Type B pancreatic cell (in vitro differentiated cells): ENCODE data around the gene EIPR1. TPM values are rescaled to one million over a fixed set of nuclear protein-coding genes. Genes with fewer than 3 reads are reported as not detected.

Experiments
- DNase-seq: peaks from one replicate; pipeline ENCODE4 v3.0.0; 2021; ENCODE audit warnings: mixed read lengths; ENCODE audit not compliant: unreplicated experiment; ENCODE audit errors: extremely low spot score
- H3K27ac Mint-ChIP-seq: 2 replicates; pipeline ENCODE4 v1.8.0; 2021; ENCODE audit warnings: mild to moderate bottlenecking, mixed read lengths
- H3K27me3 Mint-ChIP-seq: 2 replicates; pipeline ENCODE4 v1.8.0; 2021; ENCODE audit warnings: mixed read lengths
- H3K36me3 Mint-ChIP-seq: 2 replicates; pipeline ENCODE4 v1.8.0; 2021; ENCODE audit warnings: mixed read lengths
- H3K4me1 Mint-ChIP-seq: one replicate; pipeline ENCODE4 v1.8.0; 2021; ENCODE audit warnings: mixed read lengths; ENCODE audit not compliant: unreplicated experiment
- H3K4me3 Mint-ChIP-seq: 2 replicates; pipeline ENCODE4 v1.8.0; 2021; ENCODE audit warnings: mild to moderate bottlenecking, mixed read lengths
- H3K9me3 Mint-ChIP-seq: 2 replicates; pipeline ENCODE4 v1.8.0; 2021; ENCODE audit warnings: mixed read lengths
- CTCF ChIP-seq: fragments of 200-600 bp; sonication (generic); conservative IDR thresholded peaks from 2 replicates; pipeline ENCODE4 v1.5.0; 2021; ENCODE audit warnings: antibody characterized with exemption, mild to moderate bottlenecking
- total RNA-seq: library from RNA; stranded (reverse); gene quantifications from 2 replicates; pipeline ENCODE4 v1.2.1, GENCODE V29; 2021; ENCODE audit warnings: low replicate concordance

The EIPR1 gene
- total RNA-seq, 1 donor from 2014 or later, result 24.9 TPM

GRCh38 chr2:3197308-3197707 lies 180.3 kb downstream of the EIPR1 start:
- no peak for DNase-seq
- Mint-ChIP-seq H3K27me3 (no peaks in the 10 kb centered on the region), H3K4me3 (no peak overlapping the region), H3K9me3 (peaks cover 4% of the 10 kb centered on the region), H3K4me1 (peaks cover 12% of the 10 kb centered on the region), H3K36me3 (peaks cover 10% of the 10 kb centered on the region), H3K27ac (peak overlapping the region; percentile 55)
- no peak for TF ChIP-seq CTCF

- H3K4me1 Mint-ChIP-seq, result peaks cover 12% of the 10 kb centered on the region
- no peak for DNase-seq
- H3K27me3 Mint-ChIP-seq, result no peaks in the 10 kb centered on the region
- no peak overlapping the region for H3K4me3 Mint-ChIP-seq
- peaks cover 10% of the 10 kb centered on the region for H3K36me3 Mint-ChIP-seq
- H3K27ac Mint-ChIP-seq, result peak overlapping the region; percentile 55
- peaks cover 4% of the 10 kb centered on the region for H3K9me3 Mint-ChIP-seq
- no peak for TF ChIP-seq CTCF
Measured at GRCh38 chr2:3196716-3197115, 180.9 kb downstream of the EIPR1 start.

- H3K9me3 Mint-ChIP-seq, result peaks cover 4% of the 10 kb centered on the region
- peaks cover 10% of the 10 kb centered on the region for H3K36me3 Mint-ChIP-seq
- DNase-seq, result no peak
- no peaks in the 10 kb centered on the region for H3K27me3 Mint-ChIP-seq
- no peak overlapping the region for H3K4me3 Mint-ChIP-seq
- no peak overlapping the region for H3K27ac Mint-ChIP-seq
- H3K4me1 Mint-ChIP-seq, result peaks cover 8% of the 10 kb centered on the region
- TF ChIP-seq CTCF, result no peak
Measured at GRCh38 chr2:3195641-3196476, 181.8 kb downstream of the EIPR1 start.

GRCh38 chr2:3194828-3195227 lies 182.8 kb downstream of the EIPR1 start:
- TF ChIP-seq CTCF, result no peak
- H3K36me3 Mint-ChIP-seq, result peaks cover 10% of the 10 kb centered on the region
- H3K9me3 Mint-ChIP-seq, result peaks cover 4% of the 10 kb centered on the region
- no peak for DNase-seq
- H3K4me1 Mint-ChIP-seq, result peaks cover 4% of the 10 kb centered on the region
- H3K27ac Mint-ChIP-seq, result no peak overlapping the region
- H3K4me3 Mint-ChIP-seq, result no peak overlapping the region
- H3K27me3 Mint-ChIP-seq, result no peaks in the 10 kb centered on the region

- Mint-ChIP-seq H3K9me3 (peaks cover 4% of the 10 kb centered on the region), H3K27me3 (no peaks in the 10 kb centered on the region), H3K36me3 (peaks cover 10% of the 10 kb centered on the region), H3K27ac (no peak overlapping the region), H3K4me1 (peaks cover 4% of the 10 kb centered on the region), H3K4me3 (no peak overlapping the region)
- no peak for DNase-seq
- TF ChIP-seq CTCF, result no peak
Measured at GRCh38 chr2:3193443-3194330, 183.9 kb downstream of the EIPR1 start.
